Prostate gland (tissue), 2 donors: ENCODE data around the gene WNT11.

Experiments
- CTCF ChIP-seq, 4 experiments: fragments of 200-600 bp in 2 of 4; fragments of 450-650 bp in 2 of 4; sonication (generic) in 2 of 4; IDR thresholded peaks; 1 replicate in 3 of 4; 2 replicates in 1 of 4; pipeline ENCODE4 v1.5.1; 2016 to 2019; ENCODE audit warnings: antibody characterized with exemption in 4 of 4, mild to moderate bottlenecking in 2 of 4, moderate library complexity in 2 of 4
- POLR2A ChIP-seq: fragments of 450-650 bp; IDR thresholded peaks from one replicate; pipeline ENCODE4 v1.6.1; 2016; ENCODE audit warnings: antibody characterized with exemption, mild to moderate bottlenecking
- POLR2AphosphoS5 ChIP-seq: sonication (generic); formaldehyde crosslinking; IDR thresholded peaks from one replicate; pipeline ENCODE4 v1.6.1; 2017; ENCODE audit warnings: antibody characterized with exemption

DNA sequence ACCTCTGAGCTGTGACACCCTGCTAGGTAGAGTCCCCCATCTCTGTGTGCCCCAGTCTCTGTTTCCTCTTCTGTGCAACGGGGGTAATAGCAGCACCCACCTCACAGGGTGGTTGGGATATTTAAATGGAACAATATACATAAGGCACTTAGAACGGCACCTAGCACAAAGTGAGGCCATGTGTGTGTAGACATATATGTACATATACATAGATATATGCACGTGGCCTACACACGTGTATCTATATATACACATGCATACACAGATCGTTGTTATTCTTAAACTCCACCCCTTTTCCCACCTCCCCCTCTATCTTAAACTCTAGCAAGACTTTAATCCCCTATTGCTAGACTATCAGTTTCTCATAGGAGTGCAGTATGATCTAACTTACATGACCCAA lies 2.4 kb downstream of the WNT11 start:
- no peak for TF ChIP-seq POLR2A
- TF ChIP-seq POLR2AphosphoS5: no peak
- TF ChIP-seq CTCF (IDR thresholded peaks at IDR 0.05): no peak
